Raji (cell line): ENCODE data around the gene HHIPL1.

ENCODE experiments used
- POLR2A ChIP-seq: IDR thresholded peaks from 2 replicates; pipeline ENCODE4 v1.6.1; 2011; ENCODE audit warnings: low read depth, low read length, control low read depth; ENCODE audit not compliant: insufficient read depth

HHIPL1 gene

DNA sequence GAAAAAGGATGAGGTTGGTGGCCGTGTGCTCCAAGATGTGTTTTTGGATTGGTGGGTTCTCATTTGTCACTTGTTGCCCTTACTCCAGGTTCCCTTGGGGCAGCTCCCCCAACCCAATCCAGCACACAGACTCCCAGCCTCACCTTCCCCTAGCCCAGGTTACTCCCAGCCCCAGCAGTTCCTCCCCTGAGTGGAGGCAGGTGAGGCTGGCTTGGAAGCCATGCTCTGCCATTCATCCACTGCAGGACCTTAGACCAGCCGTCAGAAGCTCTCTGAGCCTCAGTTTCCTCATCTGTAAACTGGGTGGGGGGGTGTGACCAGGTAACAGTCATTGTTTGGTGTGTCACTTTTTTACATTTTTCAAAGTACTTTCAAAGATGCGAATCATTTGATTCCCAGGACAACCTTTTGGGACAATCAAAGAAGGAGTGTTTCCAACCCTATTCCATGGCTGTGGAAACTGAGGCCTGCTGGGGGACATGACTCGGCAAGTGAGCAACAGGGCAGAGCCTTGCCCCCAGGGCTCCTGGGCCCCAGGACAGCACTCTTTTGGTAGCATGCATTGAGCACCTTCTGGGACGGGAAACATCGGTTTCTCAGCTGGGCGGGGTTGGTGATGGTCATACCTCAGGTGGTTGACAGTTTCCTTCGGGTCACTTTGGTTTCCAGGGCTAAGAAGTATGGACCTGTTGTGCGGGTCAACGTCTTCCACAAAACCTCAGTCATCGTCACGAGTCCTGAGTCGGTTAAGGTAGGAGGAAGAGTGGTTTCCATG, 46.4 kb downstream of the HHIPL1 start:
- no peak for TF ChIP-seq POLR2A

DNA sequence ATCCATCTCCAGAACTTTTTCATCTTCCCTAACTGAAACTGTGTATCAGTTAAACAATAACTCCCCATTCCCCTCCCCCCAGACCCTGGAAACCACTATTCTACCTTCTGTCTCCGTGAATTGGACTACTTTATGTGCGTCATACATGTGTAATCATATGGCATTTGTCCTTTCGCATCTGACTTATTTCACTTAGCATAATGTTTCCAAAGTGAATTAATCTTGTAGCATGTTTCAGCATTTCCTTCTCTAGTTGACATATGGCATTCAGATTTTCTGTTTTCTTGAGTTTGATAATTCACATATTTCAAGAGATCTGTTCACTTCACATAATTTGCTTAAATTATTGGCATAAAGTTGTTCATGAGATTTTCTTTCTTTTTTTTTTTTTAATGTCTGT, 49.0 kb downstream of the HHIPL1 start:
- TF ChIP-seq POLR2A, result no peak

DNA sequence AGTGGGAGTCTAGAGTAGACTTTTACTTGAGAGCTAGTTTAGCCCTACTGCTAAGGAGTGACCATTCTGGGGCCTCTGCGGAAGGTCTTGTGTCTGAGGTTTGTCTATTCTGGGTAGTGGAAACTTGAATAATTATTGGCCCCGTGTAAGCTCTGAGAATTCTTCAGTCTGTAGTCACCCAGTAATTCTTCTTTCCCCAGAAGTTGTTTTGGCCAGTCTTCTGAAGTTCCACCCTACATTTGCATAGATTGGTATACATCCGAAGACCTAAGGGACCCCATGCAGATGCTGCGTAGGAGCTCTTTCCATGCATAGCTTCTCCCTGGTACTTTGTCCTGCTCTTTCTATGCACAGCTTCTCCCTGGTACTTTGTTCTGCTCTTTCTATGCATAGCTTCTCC, 52.0 kb downstream of the HHIPL1 start:
- no peak for TF ChIP-seq POLR2A

DNA sequence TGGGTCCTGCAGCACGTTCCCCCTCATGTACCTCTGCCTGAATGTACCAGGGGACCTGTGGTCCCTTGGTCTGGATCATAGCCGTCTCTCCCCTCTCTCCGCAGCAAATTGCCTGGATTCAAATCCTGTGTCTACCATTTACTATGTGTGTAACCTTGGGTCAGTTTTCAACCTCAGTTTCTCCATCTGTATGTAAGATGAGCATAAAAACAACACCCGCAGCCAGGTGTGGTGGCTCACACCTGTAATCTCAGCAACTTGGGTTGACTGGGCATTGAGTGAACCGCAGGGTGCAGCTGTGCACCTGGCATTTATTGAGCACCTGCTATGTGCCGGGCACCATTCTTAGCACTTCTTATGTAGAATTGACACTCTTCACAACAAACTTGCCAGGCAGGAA, 53.3 kb downstream of the HHIPL1 start:
- TF ChIP-seq POLR2A, result no peak

GRCh38 chr14:99698642-99699041, 53.7 kb downstream of the HHIPL1 start:
- no peak for TF ChIP-seq POLR2A

GRCh38 chr14:99699085-99699760, 54.3 kb downstream of the HHIPL1 start:
- TF ChIP-seq POLR2A, result no peak

GRCh38 chr14:99699861-99700260, 54.9 kb downstream of the HHIPL1 start:
- no peak for TF ChIP-seq POLR2A

DNA sequence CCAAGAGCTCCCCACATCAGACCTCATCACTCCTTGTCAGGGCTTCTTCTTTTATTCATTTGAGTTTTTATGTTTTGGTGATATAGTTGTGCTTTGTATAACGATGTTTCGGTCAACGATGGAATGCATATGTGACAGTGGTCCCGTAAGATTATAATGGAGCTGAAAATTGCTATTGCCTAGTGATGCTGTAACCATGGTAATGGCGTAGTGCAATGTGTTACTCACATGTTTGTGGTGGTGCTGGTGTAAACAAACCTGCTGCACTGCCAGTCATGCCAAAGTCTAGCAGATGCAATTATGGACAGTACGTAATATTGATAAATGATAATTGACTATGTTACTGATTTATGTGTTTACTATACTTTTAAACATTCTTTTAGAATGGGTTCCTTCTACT, 55.5 kb downstream of the HHIPL1 start:
- TF ChIP-seq POLR2A, result no peak

GRCh38 chr14:99701260-99701659, 56.3 kb downstream of the HHIPL1 start:
- TF ChIP-seq POLR2A, result no peak

DNA sequence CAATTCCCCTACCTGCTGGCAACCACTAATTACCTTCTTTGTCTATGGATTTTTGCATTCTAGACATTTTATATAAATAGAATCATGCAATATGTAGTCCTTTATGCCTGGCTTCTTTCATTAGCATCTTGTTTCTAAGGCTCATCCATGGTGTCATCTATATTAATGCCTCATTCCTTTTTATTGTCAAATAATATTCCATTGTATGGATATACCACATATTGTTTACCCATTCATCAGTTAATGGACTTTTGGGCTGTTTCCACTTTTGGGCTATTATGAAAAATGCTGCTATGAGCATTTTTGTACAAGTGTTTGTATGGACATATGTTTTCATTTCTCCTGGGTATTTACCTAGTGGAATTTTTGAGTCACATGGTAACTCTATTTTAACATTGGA, 57.2 kb downstream of the HHIPL1 start:
- no peak for TF ChIP-seq POLR2A

DNA sequence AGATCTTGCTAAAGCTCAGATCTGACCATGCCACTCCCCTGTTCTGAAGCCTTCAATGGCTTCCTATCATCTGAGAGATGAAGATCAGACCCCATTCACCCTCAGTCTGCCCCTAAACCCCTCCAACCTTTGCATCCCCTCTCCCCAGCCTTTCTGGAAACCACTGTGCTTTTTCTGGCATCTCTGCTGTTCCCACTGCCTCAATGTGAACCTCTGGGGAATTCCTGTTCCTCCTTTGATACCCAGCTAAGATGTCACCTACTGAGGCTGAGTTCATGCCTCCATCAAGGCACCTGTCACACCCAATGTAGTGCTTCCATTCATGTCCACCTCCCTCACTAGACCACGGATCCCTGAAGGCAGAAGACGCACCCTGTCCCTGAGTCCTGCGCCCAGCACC, 58.5 kb downstream of the HHIPL1 start:
- no peak for TF ChIP-seq POLR2A

DNA sequence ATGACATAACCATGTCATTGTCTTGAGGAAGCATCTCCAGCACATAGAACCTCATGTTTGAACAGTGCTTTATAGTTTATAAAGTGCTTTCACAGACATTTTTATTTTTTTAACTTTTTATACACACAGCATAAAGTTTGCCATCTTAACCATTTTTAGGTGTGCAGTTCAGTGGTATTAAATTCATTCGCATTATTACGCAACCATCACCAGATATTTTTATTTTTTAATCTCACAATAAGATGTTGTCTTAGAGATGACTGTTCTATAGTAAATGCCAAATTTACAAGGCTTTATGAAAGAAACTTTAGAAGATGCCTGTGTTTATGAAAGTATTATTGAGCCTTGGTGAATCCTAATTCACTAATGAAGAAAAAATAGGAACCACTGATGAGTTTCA, 59.1 kb downstream of the HHIPL1 start:
- no peak for TF ChIP-seq POLR2A

DNA sequence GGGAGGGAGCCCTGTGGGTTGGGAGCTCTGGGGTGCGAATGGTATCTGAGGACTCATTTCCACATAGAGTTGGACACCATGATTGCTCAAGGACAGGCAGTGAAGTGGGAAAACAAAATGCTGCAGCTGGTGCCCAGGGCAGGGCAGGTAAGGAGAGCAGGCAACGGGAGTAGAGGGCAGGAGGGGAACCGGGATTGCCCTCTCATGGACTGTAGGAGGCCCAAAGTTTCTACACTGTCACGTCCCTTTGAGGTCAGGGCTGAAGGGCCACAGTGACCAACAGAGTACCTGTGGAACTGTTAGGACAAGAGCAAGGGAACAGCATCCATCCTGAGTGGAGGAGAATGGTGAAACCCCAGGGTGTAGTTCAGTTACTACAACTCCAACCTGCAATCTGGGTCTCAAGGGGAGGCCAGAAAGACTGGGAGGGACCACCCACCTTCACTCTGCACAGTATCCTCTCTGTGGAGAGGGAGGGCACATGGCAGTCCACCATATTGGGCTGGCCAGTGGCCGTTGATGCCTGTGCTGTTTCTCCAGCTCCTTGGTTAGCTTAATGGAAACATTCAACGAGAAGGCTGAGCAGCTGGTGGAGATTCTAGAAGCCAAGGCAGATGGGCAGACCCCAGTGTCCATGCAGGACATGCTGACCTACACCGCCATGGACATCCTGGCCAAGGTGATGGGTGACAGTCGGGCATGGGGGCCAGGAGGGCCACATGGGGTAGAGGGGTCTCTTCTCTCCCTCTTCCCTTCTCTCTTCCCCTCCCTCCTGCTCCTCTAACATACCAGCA, 61.4 kb downstream of the HHIPL1 start:
- TF ChIP-seq POLR2A, result no peak

GRCh38 chr14:99707420-99707819, 62.5 kb downstream of the HHIPL1 start:
- TF ChIP-seq POLR2A, result no peak

DNA sequence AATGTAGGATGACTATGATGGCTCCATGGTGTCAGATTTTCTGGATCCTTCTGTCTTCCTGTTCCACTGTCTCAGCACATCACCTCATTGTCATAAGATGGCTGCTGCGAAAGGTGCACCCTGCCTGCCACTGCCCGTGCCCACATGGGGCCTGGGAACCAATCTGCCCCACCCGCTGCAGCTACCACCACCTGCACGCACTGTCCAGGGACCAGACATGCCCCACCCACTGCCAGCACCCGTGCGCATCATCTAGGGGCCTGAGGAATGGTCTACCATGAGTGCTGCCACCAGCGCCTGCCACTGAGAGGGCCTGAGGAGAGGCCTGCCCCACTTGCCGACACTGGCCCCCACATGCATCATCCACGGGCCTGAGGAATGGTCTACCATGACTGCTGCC, 63.0 kb downstream of the HHIPL1 start:
- no peak for TF ChIP-seq POLR2A

- no peak for TF ChIP-seq POLR2A
Observed at GRCh38 chr14:99708449-99708848, 63.5 kb downstream of the HHIPL1 start.
